Naive thymus-derived CD4-positive, alpha-beta T cell (primary cell): ENCODE results near the gene TAB2. TPM values are rescaled to one million over a fixed set of nuclear protein-coding genes. Genes with fewer than 3 reads are reported as not detected.
A peak's percentile ranks its signal among the peaks of the same experiment; 100 is the strongest.

Experiments
- ATAC-seq: fragments of 150-1000 bp; cut with Tn5 transposase; 2 replicates; pipeline ENCODE4 v1.10.0; 2021; ENCODE audit warnings: mild to moderate bottlenecking, moderate library complexity
- CTCF ChIA-PET: fragments of 350-600 bp; sonication (Branson Sonifier 250); formaldehyde crosslinking; loops from one replicate; lab custom pipeline; 2021; ENCODE audit warnings: antibody characterized with exemption; lab: Charles Lee
- POLR2A ChIA-PET: fragments of 350-600 bp; sonication (Branson Sonifier 250); formaldehyde crosslinking; loops from one replicate; lab custom pipeline; 2021; ENCODE audit warnings: antibody characterized with exemption, inconsistent platforms; lab: Charles Lee
- DNase-seq, 9 donors: peaks; one replicate each; pipeline versions ENCODE4 v3.0.0 to v3.0.0-alpha.2; 2020 to 2022; ENCODE audit warnings: mixed read lengths in 1 of 9
- H3K27ac ChIP-seq: one replicate; pipeline ENCODE4 v1.7.0; 2013; ENCODE audit warnings: mild to moderate bottlenecking, low read depth, low read length, moderate library complexity
- H3K27me3 ChIP-seq, 2 donors: one replicate each; pipeline ENCODE4 v1.7.0; 2013; ENCODE audit warnings: low read length in 2 of 2, mild to moderate bottlenecking in 2 of 2, moderate library complexity in 2 of 2; ENCODE audit not compliant: control insufficient read depth in 2 of 2, insufficient read depth in 2 of 2
- H3K36me3 ChIP-seq, 3 experiments: 1 replicate in 2 of 3; 2 replicates in 1 of 3; pipeline ENCODE4 v1.7.0; 2013; ENCODE audit warnings: low read length in 3 of 3, mild to moderate bottlenecking in 3 of 3, moderate library complexity in 1 of 3; ENCODE audit not compliant: insufficient read depth in 3 of 3, control insufficient read depth in 2 of 3
- H3K4me1 ChIP-seq, 2 donors: one replicate each; pipeline ENCODE4 v1.7.0; 2013; ENCODE audit warnings: low read length in 2 of 2, mild to moderate bottlenecking in 2 of 2, moderate library complexity in 1 of 2; ENCODE audit not compliant: control insufficient read depth in 2 of 2, insufficient read depth in 2 of 2
- H3K4me3 ChIP-seq: 2 replicates; pipeline ENCODE4 v1.7.0; 2013; ENCODE audit warnings: mild to moderate bottlenecking, low read length
- H3K9me3 ChIP-seq, 3 experiments: 1 replicate in 2 of 3; 2 replicates in 1 of 3; pipeline ENCODE4 v1.7.0; 2013; ENCODE audit warnings: low read length in 3 of 3; ENCODE audit not compliant: control insufficient read depth in 2 of 3
- H3K27ac Mint-ChIP-seq, 9 donors: one replicate each; pipeline ENCODE4 v1.8.0; 2020 to 2022; ENCODE audit warnings: mixed read lengths in 9 of 9, mild to moderate bottlenecking in 8 of 9, moderate library complexity in 5 of 9, inconsistent platforms in 2 of 9
- H3K27me3 Mint-ChIP-seq, 5 donors: one replicate each; pipeline ENCODE4 v1.8.0; 2021 to 2022; ENCODE audit warnings: mixed read lengths in 5 of 5, mild to moderate bottlenecking in 1 of 5
- H3K36me3 Mint-ChIP-seq, 5 donors: one replicate each; pipeline ENCODE4 v1.8.0; 2020 to 2022; ENCODE audit warnings: mixed read lengths in 5 of 5, mild to moderate bottlenecking in 3 of 5, inconsistent platforms in 1 of 5
- H3K4me1 Mint-ChIP-seq, 7 donors: one replicate each; pipeline ENCODE4 v1.8.0; 2020 to 2022; ENCODE audit warnings: mixed read lengths in 7 of 7, mild to moderate bottlenecking in 3 of 7, inconsistent platforms in 1 of 7
- H3K4me3 Mint-ChIP-seq, 10 donors: one replicate each; pipeline ENCODE4 v1.8.0; 2020 to 2022; ENCODE audit warnings: mild to moderate bottlenecking in 10 of 10, mixed read lengths in 10 of 10, moderate library complexity in 6 of 10, inconsistent platforms in 2 of 10
- H3K9me3 Mint-ChIP-seq, 11 donors: one replicate each; pipeline ENCODE4 v1.8.0; 2020 to 2022; ENCODE audit warnings: mixed read lengths in 11 of 11, mild to moderate bottlenecking in 4 of 11, inconsistent platforms in 1 of 11, moderate library complexity in 1 of 11
- intact Hi-C, 2 donors: fragments of 100-400 bp; cut with micrococcal nuclease; formaldehyde crosslinking; loops; one replicate each; pipeline ENCODE4 v1.15.1; 2023
- polyA plus RNA-seq, 2 donors: library from polyadenylated mRNA; unstranded; fragments of 300-500 nt; fragmentation: Illumina TruSeq; gene quantifications; one replicate each; pipeline ENCODE4 v1.2.3, GENCODE V29; 2021
- total RNA-seq, 6 experiments: library from RNA in 5 of 6; stranded (reverse) in 5 of 6; gene quantifications; 1 replicate in 5 of 6; 2 replicates in 1 of 6; pipeline ENCODE4 v1.2.3 and lab custom pipeline; 2021 to 2026

Gene TAB2
- total and polyA plus RNA-seq, 7 experiments from 2014 or later: 15.7 to 234 (median 106) TPM

DNA sequence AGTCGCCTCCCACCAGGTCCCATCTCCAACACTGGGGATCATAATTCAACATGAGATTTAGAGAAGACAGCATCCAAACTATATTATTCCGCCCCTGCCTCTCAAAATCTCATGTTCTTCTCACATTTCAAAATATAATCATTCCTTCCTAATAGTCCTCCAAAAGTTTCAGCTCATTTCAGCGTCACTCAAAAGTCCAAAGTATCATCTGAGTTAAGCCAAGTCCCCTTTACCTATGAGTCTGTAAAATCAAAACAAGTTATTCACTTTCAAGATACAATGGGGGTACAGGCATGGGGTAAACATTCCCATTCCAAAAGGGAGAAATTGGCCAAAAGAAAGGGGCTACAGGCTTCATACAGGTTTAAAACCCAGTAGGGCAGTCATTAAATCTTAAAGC, 43.0 kb downstream of the TAB2 start:
- peaks cover 38 to 88% (median 60%) of the 10 kb centered on the region in 7 donors for H3K4me1 Mint-ChIP-seq
- ATAC-seq (no peak), DNase-seq (no peak)
- peak overlapping the region in 2 of 10 donors; percentile 20 to 23 for H3K4me3 Mint-ChIP-seq
- Histone ChIP-seq H3K4me3 (no peak overlapping the region), H3K27ac (no peak overlapping the region), H3K27me3 (no peaks in the 10 kb centered on the region), H3K9me3 (peaks cover 0 to 5% (median 5%) of the 10 kb centered on the region in 3 experiments), H3K36me3 (no peaks in the 10 kb centered on the region), H3K4me1 (peaks cover 14 to 30% of the 10 kb centered on the region in 2 donors)
- intact Hi-C loops: no loop called here
- H3K36me3 Mint-ChIP-seq: peaks cover 11 to 45% (median 30%) of the 10 kb centered on the region in 5 donors
- ChIA-PET CTCF (interaction anchor here (1.1 kb wide), 1 partner anchor 36 kb away, joined by 4 read pairs; no protein-coding TSS in a partner anchor), POLR2A (no interaction called here)
- peaks cover 0 to 19% (median 6%) of the 10 kb centered on the region in 11 donors for H3K9me3 Mint-ChIP-seq
- no peaks in the 10 kb centered on the region for H3K27me3 Mint-ChIP-seq
- H3K27ac Mint-ChIP-seq: peak overlapping the region in 6 of 9 donors; percentile 49 to 81 (median 76)

DNA sequence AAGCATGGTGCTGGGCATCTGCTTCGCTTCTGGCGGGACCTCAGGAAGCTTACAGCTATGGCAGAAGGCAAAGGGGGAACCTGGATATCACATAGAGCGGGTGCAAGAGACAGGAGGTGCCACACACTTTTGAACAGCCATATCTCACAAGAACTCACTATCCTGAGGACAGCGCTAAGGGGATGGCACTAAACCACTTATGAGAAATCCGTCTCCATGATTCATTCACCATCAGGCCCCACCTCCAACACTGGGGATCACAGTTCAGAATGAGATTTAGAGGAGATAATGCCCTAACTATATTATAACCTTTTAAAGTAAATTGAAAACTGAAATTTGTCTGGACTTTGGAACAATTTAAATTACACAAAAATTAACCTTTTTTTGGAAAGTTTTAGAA, 44.8 kb downstream of the TAB2 start:
- no peak for ATAC-seq
- H3K27me3 ChIP-seq: no peaks in the 10 kb centered on the region
- DNase-seq: no peak
- H3K36me3 ChIP-seq: no peaks in the 10 kb centered on the region
- intact Hi-C loops: no loop called here
- peaks cover 0 to 5% (median 5%) of the 10 kb centered on the region in 3 experiments for H3K9me3 ChIP-seq
- peak overlapping the region in 3 of 10 donors; percentile 1 to 45 (median 16) for H3K4me3 Mint-ChIP-seq
- ChIA-PET POLR2A (interaction anchor here (0.8 to 0.9 kb wide), 2 partner anchors 9 to 11 kb away, joined by 3 to 4 read pairs; no protein-coding TSS in a partner anchor), CTCF (interaction anchor here (0.5 kb wide), 2 partner anchors 17 to 40 kb away, joined by 3 read pairs; no protein-coding TSS in a partner anchor)
- H3K4me1 ChIP-seq: peaks cover 28 to 44% of the 10 kb centered on the region in 2 donors
- H3K27ac ChIP-seq: no peak overlapping the region
- no peak overlapping the region for H3K4me3 ChIP-seq
- peak overlapping the region in 6 of 9 donors; percentile 25 to 89 (median 62) for H3K27ac Mint-ChIP-seq
- H3K9me3 Mint-ChIP-seq: peaks cover 0 to 19% (median 6%) of the 10 kb centered on the region in 11 donors
- H3K4me1 Mint-ChIP-seq: peaks cover 25 to 76% (median 52%) of the 10 kb centered on the region in 7 donors
- H3K36me3 Mint-ChIP-seq: peaks cover 11 to 43% (median 30%) of the 10 kb centered on the region in 5 donors
- no peaks in the 10 kb centered on the region for H3K27me3 Mint-ChIP-seq

DNA sequence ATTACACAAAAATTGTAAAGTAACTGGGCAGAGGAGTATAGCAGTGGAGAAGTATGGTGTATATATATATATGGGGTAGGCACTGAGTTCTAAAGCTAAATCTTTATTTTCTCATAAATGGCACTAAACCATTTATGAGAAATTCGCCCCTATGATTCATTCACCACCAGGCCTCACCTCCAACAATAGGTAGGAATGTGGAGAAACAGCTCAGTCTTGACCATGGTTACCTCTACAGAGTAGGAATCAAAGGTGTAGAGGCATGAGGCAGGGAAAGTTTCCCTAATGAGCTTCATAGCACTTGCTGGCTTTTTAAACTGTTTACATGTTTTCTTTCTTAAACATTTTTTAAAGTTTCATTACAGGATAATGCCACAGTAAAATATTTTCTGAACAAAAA, 45.6 kb downstream of the TAB2 start:
- Mint-ChIP-seq H3K27me3 (no peaks in the 10 kb centered on the region), H3K4me3 (peak overlapping the region in 1 of 10 donors; percentile 19), H3K27ac (peak overlapping the region in 5 of 9 donors; percentile 26 to 64 (median 59)), H3K36me3 (peaks cover 11 to 43% (median 30%) of the 10 kb centered on the region in 5 donors), H3K9me3 (peaks cover 0 to 19% (median 6%) of the 10 kb centered on the region in 11 donors), H3K4me1 (peaks cover 16 to 67% (median 46%) of the 10 kb centered on the region in 7 donors)
- Histone ChIP-seq H3K4me1 (peaks cover 37 to 49% of the 10 kb centered on the region in 2 donors), H3K9me3 (peaks cover 0 to 5% (median 5%) of the 10 kb centered on the region in 3 experiments), H3K4me3 (no peak overlapping the region), H3K27ac (peak overlapping the region; percentile 30), H3K36me3 (no peaks in the 10 kb centered on the region), H3K27me3 (no peaks in the 10 kb centered on the region)
- ChIA-PET POLR2A (interaction anchor here (0.9 to 1.0 kb wide), 2 partner anchors 12 to 131 kb away, joined by 3 to 4 read pairs; no protein-coding TSS in a partner anchor), CTCF (no interaction called here)
- ATAC-seq: no peak
- intact Hi-C loops: no loop called here
- DNase-seq: no peak

DNA sequence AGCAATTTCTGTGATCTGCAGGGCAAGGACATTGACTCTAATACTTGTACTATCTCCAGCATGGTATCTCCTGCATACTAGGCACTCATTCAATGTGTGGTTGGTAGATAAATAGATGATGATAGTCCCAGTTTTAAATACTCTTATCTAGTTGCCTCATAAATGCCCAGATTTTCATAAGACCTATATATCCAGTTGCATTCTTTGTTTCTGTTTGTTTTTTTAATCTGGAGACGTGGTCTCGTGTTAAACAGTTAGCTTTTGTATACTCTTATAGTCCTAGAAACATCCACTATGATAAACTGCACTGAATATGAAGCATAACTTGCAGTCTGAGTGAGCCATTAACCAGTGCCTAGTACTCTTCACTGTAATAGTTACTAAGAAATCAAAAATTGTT, 47.0 kb downstream of the TAB2 start:
- H3K9me3 ChIP-seq: peaks cover 0 to 5% (median 5%) of the 10 kb centered on the region in 3 experiments
- H3K4me1 ChIP-seq: peaks cover 37 to 48% of the 10 kb centered on the region in 2 donors
- ChIA-PET CTCF (no interaction called here), POLR2A (interaction anchor here (1.1 kb wide), 1 partner anchor 275 kb away, joined by 3 read pairs; no protein-coding TSS in a partner anchor)
- H3K27ac ChIP-seq: peak overlapping the region; percentile 54
- Mint-ChIP-seq H3K27me3 (no peaks in the 10 kb centered on the region), H3K4me1 (peaks cover 2 to 57% (median 35%) of the 10 kb centered on the region in 7 donors), H3K4me3 (peak overlapping the region in 6 of 10 donors; percentile 3 to 53 (median 45)), H3K36me3 (peaks cover 11 to 34% (median 21%) of the 10 kb centered on the region in 5 donors), H3K9me3 (peaks cover 0 to 19% (median 6%) of the 10 kb centered on the region in 11 donors), H3K27ac (peak overlapping the region in 6 of 9 donors; percentile 15 to 87 (median 82))
- ATAC-seq (no peak), DNase-seq (no peak)
- no peaks in the 10 kb centered on the region for H3K27me3 ChIP-seq
- H3K4me3 ChIP-seq: no peak overlapping the region
- H3K36me3 ChIP-seq: no peaks in the 10 kb centered on the region
- intact Hi-C loops: loop anchor here in 1 of 2 donors (2.0 kb wide), 1 partner anchor 20 kb away; no protein-coding TSS in a partner anchor

DNA sequence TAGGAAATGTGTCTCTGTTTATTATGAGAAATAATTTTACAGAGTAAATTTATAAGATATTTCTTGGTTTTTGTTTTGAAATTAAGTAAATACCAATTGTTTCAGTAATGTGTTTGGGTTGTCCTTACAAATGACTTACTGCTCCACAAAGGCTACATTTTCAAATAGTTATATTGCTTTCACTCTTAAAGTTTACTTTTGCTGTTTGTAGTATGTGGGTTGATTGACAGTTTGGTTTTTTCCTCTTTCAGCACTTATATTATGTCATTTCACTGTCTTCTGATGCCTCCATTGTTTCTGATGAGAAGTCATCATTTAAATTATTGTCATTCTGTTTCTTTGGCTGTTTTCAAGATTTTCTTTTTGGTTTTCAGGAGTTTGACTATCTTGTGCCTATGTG, 47.7 kb downstream of the TAB2 start:
- ChIA-PET CTCF (no interaction called here), POLR2A (no interaction called here)
- Mint-ChIP-seq H3K27ac (peak overlapping the region in 4 of 9 donors; percentile 69 to 92 (median 84)), H3K4me3 (peak overlapping the region in 5 of 10 donors; percentile 2 to 72 (median 51)), H3K9me3 (peaks cover 0 to 16% (median 6%) of the 10 kb centered on the region in 11 donors), H3K4me1 (peaks cover 4 to 56% (median 33%) of the 10 kb centered on the region in 7 donors), H3K27me3 (no peaks in the 10 kb centered on the region), H3K36me3 (peaks cover 12 to 34% (median 21%) of the 10 kb centered on the region in 5 donors)
- H3K4me3 ChIP-seq: no peak overlapping the region
- H3K4me1 ChIP-seq: peaks cover 37 to 48% of the 10 kb centered on the region in 2 donors
- no peaks in the 10 kb centered on the region for H3K36me3 ChIP-seq
- DNase-seq: peak in 2 of 9 donors; percentile 14 to 28
- peak; percentile 50 for ATAC-seq
- peaks cover 0 to 5% (median 5%) of the 10 kb centered on the region in 3 experiments for H3K9me3 ChIP-seq
- H3K27ac ChIP-seq: peak overlapping the region; percentile 54
- H3K27me3 ChIP-seq: no peaks in the 10 kb centered on the region
- intact Hi-C loops: loop anchor here in 1 of 2 donors (2.0 to 5.0 kb wide), 2 partner anchors 20 to 283 kb away; no protein-coding TSS in a partner anchor

DNA sequence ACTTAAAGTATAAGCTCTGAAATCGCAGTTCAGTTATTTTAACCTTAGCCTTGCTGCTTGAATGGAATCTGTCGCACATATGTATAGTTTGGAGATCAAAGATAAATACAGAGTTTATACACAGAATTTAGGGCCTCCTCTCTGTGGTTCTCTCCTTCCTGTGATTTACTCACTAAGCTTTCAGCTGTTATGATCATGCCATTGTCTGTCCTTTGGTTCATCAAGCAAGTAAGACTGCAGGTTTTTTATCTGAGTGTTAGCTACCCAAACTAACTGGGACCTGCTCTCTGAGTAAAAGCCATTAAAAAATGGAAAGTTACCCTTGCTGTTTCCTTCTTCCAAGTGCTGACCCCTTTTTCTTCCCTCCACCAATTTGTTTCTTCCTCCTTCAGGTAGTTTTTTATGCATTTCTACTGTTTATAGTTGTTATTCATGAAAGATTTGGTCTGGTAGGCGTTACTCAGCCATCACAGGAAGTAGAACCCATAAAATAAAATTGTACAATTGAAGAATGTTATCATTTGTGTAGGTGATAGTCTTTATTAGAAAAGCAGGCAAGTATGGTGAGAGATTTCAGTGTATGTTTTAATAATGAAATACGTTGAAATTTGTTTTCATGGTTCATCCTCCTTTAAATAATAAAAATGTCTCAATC, 48.9 kb downstream of the TAB2 start:
- ATAC-seq (peak; percentile 88), DNase-seq (peak in 7 of 9 donors; percentile 35 to 74 (median 62))
- Mint-ChIP-seq H3K4me3 (no peak overlapping the region), H3K4me1 (peaks cover 11 to 50% (median 34%) of the 10 kb centered on the region in 7 donors), H3K36me3 (peaks cover 15 to 29% (median 18%) of the 10 kb centered on the region in 5 donors), H3K27me3 (no peaks in the 10 kb centered on the region), H3K9me3 (peaks cover 0 to 13% (median 4%) of the 10 kb centered on the region in 11 donors), H3K27ac (no peak overlapping the region)
- Histone ChIP-seq H3K36me3 (no peaks in the 10 kb centered on the region), H3K27ac (peak overlapping the region; percentile 54), H3K4me1 (peaks cover 40 to 51% of the 10 kb centered on the region in 2 donors), H3K27me3 (no peaks in the 10 kb centered on the region), H3K9me3 (peaks cover 0 to 3% (median 3%) of the 10 kb centered on the region in 3 experiments), H3K4me3 (no peak overlapping the region)
- ChIA-PET CTCF (interaction anchor here (0.6 to 1.2 kb wide), 4 partner anchors 21 to 300 kb away, joined by 3 to 4 read pairs (median 3); no protein-coding TSS in a partner anchor), POLR2A (interaction anchor here (1.2 kb wide), 1 partner anchor 49 kb away, joined by 8 read pairs; the partner anchor contains the start of gene TAB2)
- intact Hi-C loops: loop anchor here in 1 of 2 donors (1.0 to 5.0 kb wide), 6 partner anchors 8 to 284 kb away; no protein-coding TSS in a partner anchor
